Tibial artery (tissue), 4 donors: Measurements from ENCODE around the gene MIPEP.

Experiments
- DNase-seq, 2 donors: peaks; one replicate each; pipeline ENCODE4 v3.0.0-alpha.2; 2019
- H3K27ac ChIP-seq, 2 donors: fragments of 200-600 bp; sonication (generic) in 1 of 2; 1 replicate in 1 of 2; 2 replicates in 1 of 2; pipeline ENCODE4 v1.5.1; 2018 to 2019; ENCODE audit warnings: mild to moderate bottlenecking in 1 of 2
- H3K27me3 ChIP-seq, 2 donors: fragments of 200-600 bp; sonication (generic) in 1 of 2; one replicate each; pipeline versions ENCODE4 v1.5.1 to v1.6.0; 2016 to 2019
- H3K36me3 ChIP-seq, 3 donors: fragments of 200-600 bp; sonication (generic) in 2 of 3; one replicate each; pipeline ENCODE4 v1.5.1; 2016 to 2019; ENCODE audit warnings: mild to moderate bottlenecking in 2 of 3
- H3K4me1 ChIP-seq, 4 donors: fragments of 200-600 bp; sonication (generic) in 2 of 4; 1 replicate in 3 of 4; 2 replicates in 1 of 4; pipeline ENCODE4 v1.5.1; 2016 to 2019
- H3K4me3 ChIP-seq, 2 donors: fragments of 200-600 bp; sonication (generic) in 1 of 2; 1 replicate in 1 of 2; 2 replicates in 1 of 2; pipeline ENCODE4 v1.5.1; 2018 to 2019; ENCODE audit warnings: mild to moderate bottlenecking in 2 of 2
- H3K9me3 ChIP-seq, 3 donors: fragments of 200-600 bp; sonication (generic) in 1 of 3; one replicate each; pipeline ENCODE4 v1.5.1; 2016 to 2019
- CTCF ChIP-seq, 2 experiments: fragments of 200-600 bp in 1 of 2; fragments of 450-650 bp in 1 of 2; IDR thresholded peaks; one replicate each; pipeline ENCODE4 v1.5.1; 2017 to 2019; ENCODE audit warnings: antibody characterized with exemption in 2 of 2, mild to moderate bottlenecking in 1 of 2, moderate library complexity in 1 of 2
- intact Hi-C: fragments of 100-400 bp; cut with DNase I; formaldehyde crosslinking; loops from one replicate; pipeline ENCODE4 v1.15.0; 2023; ENCODE audit warnings: low total_unique reads

MIPEP gene

GRCh38 chr13:23888658-23889614 lies at the start of gene MIPEP:
TSS of gene MIPEP (minus strand) at chr13:23889400. CDS start at chr13:23889320, 80 bp downstream.
- intact Hi-C loops, result no loop called here
- peak; percentile 68 to 75 for TF ChIP-seq CTCF (IDR thresholded peaks at IDR 0.05)
- peak within 1 kb of the TSS; percentile 74 to 75 for H3K4me3 ChIP-seq

GRCh38 chr13:23934520-23934919 lies 45.3 kb upstream of the MIPEP start:
- no peaks in the 10 kb centered on the region for H3K9me3 ChIP-seq
- TF ChIP-seq CTCF (IDR thresholded peaks at IDR 0.05), result no peak
- no peak overlapping the region for H3K27ac ChIP-seq
- intact Hi-C loops, result no loop called here
- no peaks in the 10 kb centered on the region for H3K36me3 ChIP-seq
- no peak overlapping the region for H3K4me3 ChIP-seq
- DNase-seq, result no peak
- peaks cover 0 to 3% of the 10 kb centered on the region in 2 donors for H3K27me3 ChIP-seq
- H3K4me1 ChIP-seq, result no peaks in the 10 kb centered on the region

More at GRCh38 chr13:23888658-23889614, at the start of gene MIPEP:
- Histone ChIP-seq H3K9me3 (no peaks in the 10 kb centered on the region), H3K27me3 (no peaks in the 10 kb centered on the region), H3K36me3 (peaks cover 9 to 10% (median 9%) of the 10 kb centered on the region in 3 donors), H3K27ac (peak within 1 kb of the TSS; percentile 81 to 82), H3K4me1 (peaks cover 0 to 22% (median 9%) of the 10 kb centered on the region in 4 donors)
- DNase-seq, result peak; percentile 90 to 96

GRCh38 chr13:23928985-23929384 lies 39.8 kb upstream of the MIPEP start:
- no peak for DNase-seq
- H3K27ac ChIP-seq, result no peak overlapping the region
- H3K9me3 ChIP-seq, result no peaks in the 10 kb centered on the region
- intact Hi-C loops, result no loop called here
- no peaks in the 10 kb centered on the region for H3K36me3 ChIP-seq
- no peak overlapping the region for H3K4me3 ChIP-seq
- H3K4me1 ChIP-seq, result no peaks in the 10 kb centered on the region
- no peak for TF ChIP-seq CTCF (IDR thresholded peaks at IDR 0.05)
- peaks cover 0 to 3% of the 10 kb centered on the region in 2 donors for H3K27me3 ChIP-seq

GRCh38 chr13:23923031-23923430 lies 33.8 kb upstream of the MIPEP start:
- H3K36me3 ChIP-seq, result no peaks in the 10 kb centered on the region
- intact Hi-C loops, result loop anchor here (5.0 kb wide), 1 partner anchor 299 kb away; no protein-coding TSS in a partner anchor
- TF ChIP-seq CTCF (IDR thresholded peaks at IDR 0.05), result no peak
- no peaks in the 10 kb centered on the region for H3K27me3 ChIP-seq
- DNase-seq, result no peak
- H3K4me3 ChIP-seq, result no peak overlapping the region
- no peak overlapping the region for H3K27ac ChIP-seq
- H3K4me1 ChIP-seq, result no peaks in the 10 kb centered on the region
- H3K9me3 ChIP-seq, result no peaks in the 10 kb centered on the region

GRCh38 chr13:23922005-23922932 lies 33.1 kb upstream of the MIPEP start:
- no peaks in the 10 kb centered on the region for H3K9me3 ChIP-seq
- H3K4me3 ChIP-seq, result no peak overlapping the region
- no peak overlapping the region for H3K27ac ChIP-seq
- no peaks in the 10 kb centered on the region for H3K36me3 ChIP-seq
- intact Hi-C loops, result loop anchor here (5.0 kb wide), 1 partner anchor 300 kb away; no protein-coding TSS in a partner anchor
- H3K4me1 ChIP-seq, result no peaks in the 10 kb centered on the region
- no peaks in the 10 kb centered on the region for H3K27me3 ChIP-seq
- no peak for TF ChIP-seq CTCF (IDR thresholded peaks at IDR 0.05)
- no peak for DNase-seq
